Fibroblast of skin of left quadriceps (primary cell): ENCODE data around the gene LRRTM4.
"Not testable (repeated sequence)": the region's sequence is repeated elsewhere in the genome, so short reads cannot be mapped to it uniquely, and the experiment has no call there.

Experiments used
- DNase-seq, 2 experiments: peaks; one replicate each; pipeline ENCODE4 v3.0.0-alpha.2; 2013; ENCODE audit warnings: low read depth in 2 of 2

LRRTM4 gene

DNA sequence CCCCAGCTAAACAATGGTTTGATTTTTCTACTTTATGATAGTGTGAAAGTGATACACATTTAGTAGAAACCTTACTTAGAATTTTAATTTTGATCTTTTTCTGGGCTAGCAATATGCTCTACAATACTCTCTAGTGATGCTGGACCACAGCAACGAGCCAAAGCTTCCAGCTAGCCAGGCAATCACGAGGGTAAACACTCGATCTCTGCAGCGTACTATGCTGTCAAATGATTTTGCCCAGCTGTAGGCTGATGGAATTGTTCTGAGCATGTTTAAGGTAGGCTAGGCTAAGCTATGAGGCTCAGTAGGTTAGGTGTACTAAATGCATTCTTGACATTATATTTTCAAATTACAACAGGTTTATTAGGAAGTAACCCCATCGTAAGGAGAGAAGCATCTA, 207.5 kb downstream of the LRRTM4 start:
- no peak for DNase-seq

DNA sequence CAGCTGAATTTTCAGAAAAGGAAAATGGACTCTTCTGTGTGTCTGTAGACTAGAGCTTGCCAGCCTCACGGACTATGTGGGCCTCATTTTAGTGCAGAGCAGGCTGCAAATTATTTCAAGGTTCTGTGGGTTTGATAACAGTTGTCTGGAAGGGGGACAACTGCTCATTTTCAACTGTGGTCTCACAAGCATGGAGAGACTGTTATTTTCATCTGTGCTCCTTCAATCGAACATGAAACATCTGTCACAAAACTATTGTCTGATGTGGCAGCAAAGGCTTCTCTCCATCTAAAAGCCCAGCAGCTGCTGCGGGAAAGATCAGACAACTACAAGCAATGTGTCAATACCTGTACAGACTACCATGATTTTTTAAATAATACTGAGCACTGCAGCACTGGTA, 211.8 kb downstream of the LRRTM4 start:
- no peak for DNase-seq

DNA sequence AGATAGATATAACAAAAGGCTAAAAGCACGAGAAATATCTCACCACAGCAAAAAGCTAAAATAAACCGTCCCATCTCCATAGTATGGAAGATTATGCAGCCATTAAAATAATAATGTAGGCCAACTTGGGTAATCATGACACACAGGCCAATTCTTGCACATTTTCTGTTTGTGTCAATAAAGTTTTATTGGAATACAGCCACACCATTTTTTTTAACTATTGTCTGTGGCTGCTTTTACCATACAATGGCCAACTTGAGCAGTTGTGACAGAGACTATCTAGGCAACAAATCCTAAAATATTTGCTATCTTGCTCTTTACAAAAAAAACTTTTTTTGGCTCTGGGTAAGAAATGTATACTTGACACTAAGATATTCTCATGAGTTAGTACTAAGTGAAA, 212.5 kb downstream of the LRRTM4 start:
- DNase-seq: no peak

DNA sequence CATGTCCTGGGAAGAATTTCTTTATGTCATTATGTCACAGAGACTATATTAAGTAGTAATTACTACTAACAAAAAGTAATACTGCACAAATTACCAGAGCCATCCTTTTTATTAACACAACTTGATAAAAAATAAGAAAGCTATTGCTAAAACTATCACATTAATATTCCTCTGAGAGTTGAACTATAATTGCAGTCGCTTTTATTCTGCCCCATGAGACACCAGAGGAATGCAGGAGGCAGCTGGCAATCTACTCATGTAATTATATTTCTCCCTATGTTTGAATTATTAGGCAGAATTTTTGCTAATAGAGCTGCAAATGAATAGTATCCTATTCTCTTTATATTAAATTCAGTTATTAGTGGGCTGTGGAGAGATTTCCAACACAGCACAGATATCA, 220.7 kb downstream of the LRRTM4 start:
- no peak for DNase-seq

DNA sequence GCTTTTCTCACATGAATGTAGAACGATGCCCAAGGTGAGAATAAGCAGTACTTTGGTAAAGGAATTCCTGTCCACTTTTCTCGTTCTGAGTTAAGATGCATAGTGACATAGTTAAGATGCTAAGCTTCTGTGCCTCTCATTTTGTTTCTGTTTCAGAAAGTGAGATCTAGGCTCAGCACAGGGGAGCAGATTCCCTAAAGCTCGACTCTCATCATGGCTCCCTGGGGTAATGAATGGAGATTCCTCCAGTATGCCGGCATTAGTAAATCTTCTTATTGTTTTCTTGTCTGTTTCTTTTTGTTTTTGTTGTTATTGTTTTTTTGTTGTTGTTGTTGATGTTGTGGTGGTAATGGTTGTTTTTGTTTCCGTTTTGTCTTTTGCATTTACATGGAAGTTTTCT, 225.4 kb downstream of the LRRTM4 start:
- DNase-seq: no peak

DNA sequence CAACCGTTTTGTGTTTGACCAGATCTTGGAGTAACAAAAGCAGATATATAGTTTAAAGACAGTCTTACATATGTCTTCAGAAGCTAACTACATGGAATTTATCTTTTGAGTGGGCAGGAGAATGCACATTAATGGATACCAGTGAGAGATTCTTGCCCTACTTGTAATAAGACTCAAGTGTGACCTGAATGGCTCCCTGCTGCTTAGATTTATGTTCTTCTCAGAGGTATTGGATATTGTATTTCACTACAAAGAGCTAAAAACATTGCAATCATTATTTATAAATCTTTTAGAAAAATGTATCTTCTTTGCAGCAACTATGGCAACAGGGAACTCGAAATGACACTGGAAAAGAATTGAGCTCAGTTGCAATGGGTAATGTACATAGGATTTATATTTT, 227.7 kb downstream of the LRRTM4 start:
- DNase-seq: no peak

DNA sequence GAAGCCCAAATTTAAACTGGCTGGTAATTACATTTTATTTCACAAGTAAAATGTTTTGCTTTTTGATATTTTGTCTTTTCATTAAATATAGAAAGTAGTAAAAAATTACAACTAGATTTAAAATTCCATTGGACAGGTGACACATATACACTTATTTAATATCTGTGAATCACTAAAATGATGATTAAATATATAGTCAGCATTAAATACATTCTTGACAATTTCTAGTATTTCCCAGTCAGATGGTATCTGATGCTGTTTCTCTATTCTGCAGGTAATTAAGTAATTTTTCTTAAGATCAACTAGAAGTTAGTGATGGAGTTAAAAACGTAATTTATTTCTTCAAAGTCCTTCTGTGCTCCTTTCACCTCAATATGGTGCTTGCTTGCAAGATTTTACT, 237.8 kb downstream of the LRRTM4 start:
- no peak for DNase-seq

DNA sequence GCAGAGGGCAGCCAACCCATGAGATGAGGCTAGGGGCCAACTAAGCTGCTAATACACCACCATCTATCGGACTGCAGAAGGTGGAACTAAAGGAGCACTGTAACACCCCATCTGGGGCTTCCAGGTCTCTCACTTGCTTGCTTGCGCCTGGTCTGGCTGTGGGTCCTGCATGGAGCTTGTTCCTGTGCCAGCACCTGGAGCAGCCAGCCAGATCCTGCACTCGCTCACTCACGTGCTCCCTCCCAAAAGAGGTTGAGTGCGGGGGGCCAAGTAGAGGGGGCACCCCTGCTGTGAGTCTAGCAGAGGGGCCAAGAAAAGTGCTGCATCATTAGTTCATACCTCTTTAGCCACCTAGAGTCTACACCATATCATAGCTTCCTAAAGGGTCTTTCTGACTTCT, 250.9 kb downstream of the LRRTM4 start:
- no peak for DNase-seq

DNA sequence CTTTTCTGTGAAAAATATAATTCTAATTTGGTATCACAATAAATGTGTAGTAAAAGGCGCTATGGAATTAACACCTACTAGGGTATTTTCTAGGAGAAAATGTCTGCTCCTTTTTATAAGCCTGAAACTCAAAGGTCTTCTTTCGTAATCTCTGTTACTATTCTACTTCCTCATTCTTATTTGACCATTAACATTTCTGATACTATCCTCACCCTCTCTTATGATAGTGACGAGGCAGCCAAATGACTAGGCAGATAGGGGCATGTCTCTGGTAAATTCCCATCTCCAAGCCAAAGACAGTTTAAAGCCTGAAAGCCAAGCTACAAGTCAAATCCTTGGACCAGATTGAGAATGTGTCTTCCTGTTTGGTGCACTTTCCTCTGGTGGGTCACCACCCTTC, 251.7 kb downstream of the LRRTM4 start:
- DNase-seq: no peak

DNA sequence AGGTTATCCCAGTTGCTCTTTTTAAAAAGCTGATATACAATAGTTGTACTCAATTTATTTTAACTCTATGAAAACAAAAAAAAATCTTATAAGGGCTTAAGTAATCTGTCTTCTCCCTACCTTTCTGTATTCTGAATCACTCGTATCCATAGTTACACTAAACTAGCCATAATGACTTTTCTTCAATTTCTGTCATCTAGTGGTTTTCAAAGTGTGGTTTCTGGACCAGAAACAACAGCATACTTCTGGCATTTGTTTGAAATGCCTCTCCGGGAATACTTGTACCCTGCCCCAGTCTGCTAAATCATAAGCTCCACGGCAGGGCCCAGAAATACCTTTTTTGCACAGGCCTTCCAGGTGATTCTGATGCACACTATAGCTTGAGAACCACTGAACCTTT, 253.6 kb downstream of the LRRTM4 start:
- DNase-seq: no peak

DNA sequence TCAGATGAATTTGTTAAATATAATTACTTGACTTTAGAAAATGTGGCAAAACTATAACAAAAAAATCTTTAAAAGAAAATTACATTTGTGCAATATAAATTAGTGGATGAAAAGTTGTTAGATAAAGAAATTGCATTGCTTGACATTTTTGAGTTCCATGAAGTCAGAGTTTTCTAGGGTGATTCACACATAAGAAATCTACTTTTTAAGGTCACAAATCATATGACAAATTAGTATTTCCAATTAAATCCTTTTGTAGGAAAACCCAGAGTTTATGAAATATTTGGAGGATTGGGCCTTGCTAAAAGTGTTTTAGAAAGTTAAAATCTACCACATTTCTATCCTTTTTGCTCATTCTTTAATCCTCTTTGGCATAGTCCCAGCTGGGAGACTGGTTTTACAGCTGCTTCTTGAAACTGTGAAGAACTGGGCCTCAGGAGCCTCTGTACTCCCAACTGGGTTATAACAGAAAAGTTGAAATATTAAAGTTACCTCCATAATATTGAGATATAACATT, 289.2 kb downstream of the LRRTM4 start:
- no peak for DNase-seq

DNA sequence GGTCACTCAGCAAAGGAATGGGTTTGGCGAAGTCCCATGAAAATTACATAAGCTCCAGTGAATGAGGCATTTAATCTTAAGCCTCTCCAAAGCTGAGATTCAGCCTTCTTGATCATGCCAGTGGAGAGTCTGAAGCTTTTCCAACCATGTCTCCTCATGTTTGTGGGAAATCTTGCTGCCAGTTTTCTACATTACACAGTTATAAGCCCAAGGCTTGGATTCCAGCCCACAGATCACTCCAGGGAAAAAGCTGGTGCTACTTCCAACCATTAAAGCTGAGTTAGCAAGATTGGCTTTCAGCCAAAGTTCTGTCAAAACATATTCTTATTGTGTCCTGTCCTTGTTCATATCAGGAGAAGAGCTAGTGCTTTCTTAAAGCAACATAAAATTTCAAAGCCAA, 293.8 kb downstream of the LRRTM4 start:
- DNase-seq: no peak

DNA sequence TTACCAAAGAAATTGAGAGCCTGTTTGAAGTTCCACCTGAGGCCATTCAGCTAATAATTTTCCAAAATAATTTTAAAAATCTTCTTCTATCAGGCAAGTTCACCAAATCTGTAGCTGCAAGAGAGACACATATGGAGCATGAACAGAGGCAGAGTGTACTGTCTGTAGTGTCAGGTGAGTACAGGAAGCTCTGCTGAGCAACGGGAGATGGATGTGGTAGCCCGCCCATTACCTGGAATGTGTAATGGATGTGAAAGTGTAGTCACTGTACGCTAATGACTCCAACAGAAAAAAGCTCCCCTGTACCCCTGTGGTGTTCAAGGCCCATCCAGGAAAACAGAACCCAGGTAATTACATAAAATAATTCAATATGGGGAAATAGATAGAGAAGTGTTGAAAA, 311.5 kb downstream of the LRRTM4 start:
- DNase-seq: no peak

DNA sequence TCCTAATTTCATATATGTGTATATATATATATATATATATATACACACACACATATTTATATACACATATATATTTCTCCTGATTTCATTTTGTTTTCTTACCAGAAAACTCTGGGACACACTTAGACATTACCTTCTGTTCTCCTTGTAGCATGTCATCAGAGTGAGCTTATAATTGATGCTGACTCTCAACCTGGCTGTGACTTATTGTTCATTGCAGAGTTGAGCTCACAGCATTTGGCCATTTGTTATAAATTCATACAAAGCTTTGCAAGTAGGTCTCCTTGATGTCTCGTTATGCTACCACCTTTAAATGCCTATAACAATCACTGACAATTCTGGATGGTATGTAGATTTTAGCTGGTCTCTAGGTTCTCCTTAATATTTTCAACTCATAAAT, 314.8 kb downstream of the LRRTM4 start:
- DNase-seq: no peak

DNA sequence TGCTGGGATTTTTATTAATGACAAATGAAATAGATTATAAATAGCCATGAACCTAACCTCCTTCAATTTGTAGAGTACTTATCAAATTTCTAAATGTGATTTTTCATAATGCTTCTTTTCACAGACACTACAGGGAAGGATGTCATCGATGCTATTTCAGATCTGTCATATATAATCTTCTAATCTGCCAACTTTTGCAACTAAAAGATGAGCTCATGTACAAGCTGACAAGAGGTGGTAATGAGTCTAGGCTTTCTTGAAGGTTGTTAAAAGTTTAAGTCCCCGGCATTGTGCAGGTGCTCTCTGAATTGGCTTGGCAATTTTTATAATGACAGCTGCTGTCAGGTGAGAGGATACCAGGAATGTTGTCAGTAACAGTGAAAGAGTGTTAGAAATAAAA, 320.4 kb downstream of the LRRTM4 start:
- no peak for DNase-seq

DNA sequence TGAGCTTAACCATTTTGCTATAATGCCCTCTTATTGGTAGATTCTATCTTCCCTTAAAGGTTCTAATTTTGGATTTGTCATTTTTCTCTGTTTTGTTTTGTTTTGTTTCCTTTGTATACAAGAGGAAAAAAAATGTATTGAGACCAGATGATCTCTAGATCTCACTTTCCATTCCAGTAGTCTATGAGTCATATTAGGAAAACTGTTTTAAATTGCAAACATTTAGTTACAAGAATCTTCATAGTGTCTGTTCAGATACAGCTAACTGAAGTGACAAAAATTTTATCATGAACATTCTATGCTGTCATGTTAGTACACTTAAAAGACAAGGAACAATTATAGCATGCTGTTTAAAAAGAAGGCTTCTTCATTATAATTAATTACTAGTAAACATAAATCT, 322.8 kb downstream of the LRRTM4 start:
- DNase-seq: no peak

DNA sequence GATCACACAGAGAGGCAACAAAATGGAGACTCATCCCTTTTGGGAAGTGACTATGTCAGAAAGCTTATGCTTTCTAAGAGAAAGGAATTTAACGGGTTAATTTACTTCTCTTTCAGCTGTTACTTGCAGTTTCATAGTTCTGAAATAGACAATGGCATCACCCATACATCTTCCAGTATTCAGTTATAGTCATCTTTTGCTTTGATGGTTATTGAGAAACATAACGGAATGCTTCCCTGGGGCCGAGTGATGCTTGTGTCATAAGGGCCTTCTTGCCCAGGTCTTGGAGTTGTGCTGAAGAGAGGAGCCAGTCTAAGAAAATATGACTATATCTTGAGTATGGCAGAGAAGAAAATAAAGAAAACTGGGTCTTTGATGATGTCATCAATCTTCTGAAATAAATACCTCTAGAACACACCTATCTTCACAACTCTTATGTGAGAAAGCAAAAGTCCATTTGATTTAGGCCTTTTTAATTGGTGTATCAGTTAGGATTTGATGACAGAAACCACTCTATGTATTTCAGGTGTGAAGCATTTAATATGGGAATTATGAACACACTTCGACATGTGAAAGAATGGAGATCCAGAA, 328.2 kb downstream of the LRRTM4 start:
- DNase-seq: no peak

DNA sequence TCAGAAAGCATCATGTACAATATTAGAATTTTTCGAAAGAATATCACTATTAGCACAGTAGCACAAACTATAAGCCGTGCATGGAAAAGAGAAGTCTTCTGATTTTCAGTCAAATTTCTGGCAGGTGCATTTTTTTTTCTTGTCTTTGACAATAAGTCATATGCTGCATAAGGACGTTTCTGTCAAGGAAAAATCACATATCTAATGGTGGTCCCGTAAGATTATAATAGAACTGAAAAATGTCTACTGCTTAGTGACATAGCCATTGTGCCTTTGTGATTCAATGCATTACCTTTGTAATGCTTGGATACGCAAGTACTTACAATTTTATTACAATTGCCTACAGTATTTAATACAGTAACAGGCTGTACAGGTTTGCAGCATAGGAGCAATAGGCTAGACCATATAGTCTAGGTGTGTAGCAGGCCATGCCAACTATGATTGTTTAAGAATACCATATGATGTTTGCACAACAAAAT, 329.3 kb downstream of the LRRTM4 start:
- DNase-seq: no peak

DNA sequence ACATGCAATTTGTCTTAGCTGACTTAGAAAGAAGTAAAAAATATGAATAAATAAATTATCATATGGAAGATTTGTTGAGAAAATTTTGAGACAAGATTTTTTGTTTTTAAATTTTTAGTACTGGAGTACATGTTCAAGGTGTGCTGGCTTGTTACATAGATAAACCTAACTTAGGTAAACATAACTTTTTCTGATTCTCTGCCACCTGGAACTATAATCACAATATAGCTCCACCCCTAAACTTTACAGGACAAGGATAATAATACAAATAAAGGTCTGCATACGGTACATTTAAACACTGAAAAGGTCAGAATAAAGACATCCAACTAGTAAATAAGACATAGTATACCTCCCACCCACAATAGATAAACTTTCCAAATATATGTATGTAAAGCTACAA, 330.5 kb downstream of the LRRTM4 start:
- DNase-seq: no peak

DNA sequence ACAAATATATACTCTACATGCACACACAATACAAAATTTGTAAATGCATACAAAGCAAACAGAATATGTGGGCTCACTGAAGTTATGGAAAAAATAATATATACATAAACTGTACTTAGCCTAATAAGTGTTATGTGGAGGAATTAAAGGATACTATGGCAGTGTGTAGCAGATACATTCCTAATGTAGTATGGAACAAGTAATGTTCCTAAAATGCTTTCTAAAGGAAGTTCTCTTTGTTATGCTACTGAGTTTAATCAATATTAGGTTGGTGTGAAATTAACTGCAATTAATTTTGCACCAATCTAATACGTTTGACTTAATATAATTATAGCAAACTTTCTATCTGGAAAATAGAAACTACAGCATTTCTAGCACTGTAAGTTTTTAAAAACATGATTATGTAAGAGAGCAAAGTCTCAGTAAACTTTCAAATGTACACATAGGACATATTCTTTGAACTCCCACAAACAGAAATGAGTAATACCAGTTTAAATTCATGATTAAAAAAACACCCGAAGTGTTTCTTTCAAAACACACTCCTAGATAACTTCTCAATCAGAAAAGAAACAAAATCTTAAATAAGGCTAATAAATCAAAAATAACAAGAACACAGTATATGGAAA, 331.3 kb downstream of the LRRTM4 start:
- no peak for DNase-seq

DNA sequence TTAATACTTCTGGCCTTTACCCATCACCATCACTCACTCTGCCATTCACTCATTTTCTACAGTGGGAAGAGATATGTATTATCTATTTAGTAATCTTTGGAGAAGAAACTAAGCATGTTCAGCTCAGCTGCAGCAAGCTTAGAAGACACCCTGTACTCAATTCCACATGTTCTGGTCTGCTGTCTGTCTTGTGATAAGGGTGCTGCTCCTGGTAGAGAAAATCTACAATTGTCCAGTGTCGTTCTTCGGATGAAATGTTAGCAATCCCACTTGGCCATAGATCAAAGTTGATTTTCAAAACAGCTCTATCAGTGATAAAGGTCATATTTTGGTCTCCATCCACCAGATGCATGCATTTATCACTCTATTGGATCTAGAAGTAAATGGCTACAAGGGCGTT, 337.1 kb downstream of the LRRTM4 start:
- DNase-seq: no peak

DNA sequence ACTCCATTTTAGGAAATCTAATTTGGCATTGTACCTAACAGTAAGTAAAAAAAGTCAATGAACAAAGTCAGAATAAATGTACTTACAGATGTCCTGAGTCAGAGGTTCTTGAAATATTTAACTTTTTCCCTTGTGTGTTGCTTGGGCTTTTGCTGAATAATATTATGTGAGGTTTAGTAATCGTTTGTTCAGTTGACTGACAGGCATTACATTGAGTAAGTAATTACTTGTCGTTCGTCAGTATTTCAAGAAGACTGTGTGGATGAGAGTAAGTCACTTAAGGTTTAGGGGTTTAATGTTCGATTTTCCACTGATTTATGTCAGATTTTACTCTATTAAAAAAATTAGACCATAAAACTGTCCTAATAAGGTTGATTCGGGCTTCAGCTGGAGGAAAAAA, 342.9 kb downstream of the LRRTM4 start:
- no peak for DNase-seq

DNA sequence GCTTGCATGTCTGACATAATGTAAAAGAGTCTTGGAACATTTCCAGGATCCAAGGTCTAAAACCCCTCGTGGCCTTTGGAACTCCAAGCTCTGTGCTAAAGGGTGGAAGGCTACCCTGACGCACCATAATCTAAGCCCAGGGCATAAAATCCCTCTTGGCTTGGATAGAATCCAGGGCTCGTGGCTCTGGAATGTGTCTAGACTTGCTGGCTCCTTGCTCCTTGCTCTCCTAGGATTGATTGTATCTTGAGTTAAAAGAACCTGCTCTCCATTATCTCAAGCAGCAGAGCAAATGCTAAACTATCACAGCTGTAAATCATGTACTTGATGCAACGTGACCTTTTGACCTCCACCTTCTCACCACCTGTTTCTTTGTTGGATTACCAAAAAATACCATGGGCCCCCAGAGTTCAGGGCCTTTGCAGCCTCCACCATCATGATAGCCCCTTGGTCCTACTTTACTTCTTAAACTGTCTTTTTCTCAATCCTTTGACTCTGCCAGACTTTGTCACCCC, 346.9 kb downstream of the LRRTM4 start:
- DNase-seq: not testable (repeated sequence)

DNA sequence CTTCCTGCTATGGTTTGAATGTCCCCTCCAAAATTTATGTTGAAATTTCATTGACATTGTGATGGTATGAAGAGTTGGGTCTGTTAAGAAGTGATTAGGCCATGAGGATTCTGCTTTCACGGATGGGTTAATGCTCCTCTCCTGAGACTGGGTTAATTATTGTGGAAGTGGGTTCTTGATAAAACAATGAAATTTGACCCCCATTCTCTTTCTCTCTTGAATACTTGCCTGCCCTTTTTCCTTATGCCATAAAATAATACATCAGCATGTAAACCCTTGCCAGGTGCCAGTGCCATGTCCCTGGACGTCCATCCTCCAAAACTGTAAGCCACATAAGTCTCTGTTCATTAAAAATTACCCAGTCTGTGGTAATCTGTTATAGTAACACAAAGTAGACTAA, 352.8 kb downstream of the LRRTM4 start:
- no peak for DNase-seq
